H1 (cell line): ENCODE measurements around the gene RGS9. TPM values are rescaled to one million over a fixed set of nuclear protein-coding genes. Genes with fewer than 3 reads are reported as not detected.

Experiments used
- CTCF ChIA-PET: fragments of 300-600 bp; sonication (Branson Sonifier 250); formaldehyde crosslinking; loops from one replicate; lab custom pipeline; 2021; ENCODE audit not compliant: partially characterized antibody; lab: Charles Lee
- POLR2A ChIA-PET: fragments of 300-600 bp; sonication (Branson Sonifier 250); formaldehyde crosslinking; loops from one replicate; lab custom pipeline; 2021; ENCODE audit warnings: inconsistent platforms; ENCODE audit not compliant: partially characterized antibody; lab: Charles Lee
- DNase-seq, 2 experiments: peaks; one replicate each; pipeline versions ENCODE4 v3.0.0 to v3.0.0-alpha.2; 2010 to 2022; ENCODE audit warnings: low spot score in 2 of 2, low read depth in 1 of 2, mixed read lengths in 1 of 2
- FAIRE-seq: peaks from 2 replicates; lab custom pipeline; 2011; peaks lifted over from hg19 to GRCh38; lab: Jason Lieb, UNC
- H2AFZ ChIP-seq: 2 replicates; pipeline ENCODE4 v1.8.1; 2012; ENCODE audit warnings: low read length, inconsistent platforms
- H2AK5ac ChIP-seq: 2 replicates; pipeline ENCODE4 v1.6.1; 2013; ENCODE audit warnings: low read depth, low read length
- H2BK120ac ChIP-seq: replicated peaks from 2 replicates; pipeline ENCODE3; 2013; ENCODE audit warnings: low read depth, low read length, inconsistent platforms
- H2BK12ac ChIP-seq: 2 replicates; pipeline ENCODE4 v1.6.1; 2013; ENCODE audit warnings: low read depth, low read length
- H2BK15ac ChIP-seq: 2 replicates; pipeline ENCODE4 v1.6.1; 2013; ENCODE audit warnings: low read length
- H2BK20ac ChIP-seq: 2 replicates; pipeline ENCODE4 v1.6.1; 2013; ENCODE audit warnings: low read length
- H2BK5ac ChIP-seq: 2 replicates; pipeline ENCODE4 v1.6.1; 2013; ENCODE audit warnings: low read depth, low read length
- H3K14ac ChIP-seq: 2 replicates; pipeline ENCODE4 v1.6.1; 2013; ENCODE audit warnings: inconsistent platforms; ENCODE audit not compliant: insufficient read length
- H3K18ac ChIP-seq: 2 replicates; pipeline ENCODE4 v1.6.1; 2013; ENCODE audit warnings: low read length; ENCODE audit errors: extremely low read depth
- H3K23ac ChIP-seq: 2 replicates; pipeline ENCODE4 v1.6.1; 2013; ENCODE audit warnings: inconsistent platforms; ENCODE audit not compliant: insufficient read length
- H3K23me2 ChIP-seq: 2 replicates; pipeline ENCODE4 v1.6.1; 2013; ENCODE audit warnings: low read depth, low read length
- H3K27ac ChIP-seq: 2 replicates; pipeline ENCODE4 v1.6.1; 2011; ENCODE audit warnings: low read depth, low read length, inconsistent platforms
- H3K27me3 ChIP-seq, 4 experiments: replicated peaks in 1 of 4; 1 replicate in 1 of 4; 2 replicates in 3 of 4; pipeline versions ENCODE4 v1.6.1 to v1.8.1; 2011 to 2013; ENCODE audit warnings: low read length in 3 of 4, mild to moderate bottlenecking in 3 of 4, inconsistent platforms in 2 of 4, mixed read lengths in 2 of 4, moderate library complexity in 1 of 4; ENCODE audit not compliant: control insufficient read depth in 3 of 4, insufficient read depth in 3 of 4; ENCODE audit errors: extremely low read depth in 1 of 4
- H3K36me3 ChIP-seq, 4 experiments: 2 replicates each; pipeline versions ENCODE4 v1.6.1 to v1.8.1; 2011 to 2013; ENCODE audit warnings: mild to moderate bottlenecking in 4 of 4, low read length in 3 of 4, moderate library complexity in 2 of 4, control low read depth in 1 of 4, inconsistent platforms in 1 of 4; ENCODE audit not compliant: insufficient read depth in 4 of 4, control insufficient read depth in 2 of 4
- H3K4ac ChIP-seq: replicated peaks from 2 replicates; pipeline ENCODE3; 2013; ENCODE audit warnings: low read length, low read depth, mixed read lengths, inconsistent platforms; ENCODE audit not compliant: insufficient read length
- H3K4me1 ChIP-seq, 4 experiments: replicated peaks in 1 of 4; 1 replicate in 1 of 4; 2 replicates in 3 of 4; pipeline versions ENCODE4 v1.6.1 to v1.8.1; 2011 to 2013; ENCODE audit warnings: low read length in 3 of 4, inconsistent platforms in 2 of 4, mixed read lengths in 1 of 4; ENCODE audit not compliant: insufficient read depth in 4 of 4, control insufficient read depth in 3 of 4
- H3K4me2 ChIP-seq, 2 experiments: 2 replicates each; pipeline versions ENCODE4 v1.6.1 to v1.8.1; 2011 to 2013; ENCODE audit warnings: low read depth in 2 of 2, low read length in 2 of 2, control low read depth in 1 of 2, inconsistent platforms in 1 of 2, mild to moderate bottlenecking in 1 of 2; ENCODE audit not compliant: insufficient read depth in 1 of 2
- H3K4me3 ChIP-seq, 4 experiments: fragments of 200-600, 300-600 bp in 1 of 4; sonication (generic), shearing (Covaris generic), sonication (Bioruptor Twin) in 1 of 4; 2 replicates each; pipeline versions ENCODE4 v1.5.1 to v1.8.1; 2011 to 2016; ENCODE audit warnings: low read length in 4 of 4, low read depth in 3 of 4, control low read depth in 2 of 4, inconsistent platforms in 2 of 4, mild to moderate bottlenecking in 2 of 4, mixed read lengths in 1 of 4, moderate library complexity in 1 of 4; ENCODE audit not compliant: insufficient read depth in 2 of 4; ENCODE audit errors: extremely low read depth in 1 of 4
- H3K56ac ChIP-seq: replicated peaks from 2 replicates; pipeline ENCODE3; 2013; ENCODE audit warnings: low read depth, mild to moderate bottlenecking, mixed read lengths, low read length, inconsistent platforms; ENCODE audit not compliant: insufficient read length
- H3K79me1 ChIP-seq: 2 replicates; pipeline ENCODE4 v1.6.1; 2013; ENCODE audit warnings: low read depth, low read length, control low read depth
- H3K79me2 ChIP-seq, 2 experiments: 2 replicates each; pipeline versions ENCODE4 v1.6.1 to v1.8.1; 2012 to 2013; ENCODE audit warnings: low read length in 2 of 2, mild to moderate bottlenecking in 2 of 2, inconsistent platforms in 1 of 2; ENCODE audit not compliant: insufficient read depth in 2 of 2, control insufficient read depth in 1 of 2
- H3K9ac ChIP-seq, 4 experiments: replicated peaks in 1 of 4; 1 replicate in 1 of 4; 2 replicates in 3 of 4; pipeline versions ENCODE4 v1.6.1 to v1.8.1; 2011 to 2013; ENCODE audit warnings: low read depth in 3 of 4, low read length in 3 of 4, control low read depth in 2 of 4, mild to moderate bottlenecking in 2 of 4, moderate library complexity in 2 of 4, inconsistent platforms in 1 of 4; ENCODE audit errors: extremely low read depth in 1 of 4
- H3K9me3 ChIP-seq, 2 experiments: 2 replicates each; pipeline versions ENCODE4 v1.6.1 to v1.8.1; 2012 to 2013; ENCODE audit warnings: mild to moderate bottlenecking in 2 of 2, moderate library complexity in 2 of 2, control low read depth in 1 of 2, inconsistent platforms in 1 of 2, low read depth in 1 of 2, low read length in 1 of 2, mixed read lengths in 1 of 2; ENCODE audit not compliant: insufficient read depth in 2 of 2
- H4K20me1 ChIP-seq, 2 experiments: replicated peaks in 1 of 2; 2 replicates each; pipeline versions ENCODE3 to v1.8.1; 2011 to 2013; ENCODE audit warnings: inconsistent platforms in 2 of 2, low read length in 2 of 2, mild to moderate bottlenecking in 1 of 2; ENCODE audit not compliant: insufficient read depth in 2 of 2, control insufficient read depth in 1 of 2
- H4K5ac ChIP-seq: 2 replicates; pipeline ENCODE4 v1.6.1; 2013; ENCODE audit warnings: low read length, low read depth, mixed read lengths, inconsistent platforms; ENCODE audit not compliant: insufficient read length
- H4K8ac ChIP-seq: 2 replicates; pipeline ENCODE4 v1.8.0; 2013; ENCODE audit warnings: mild to moderate bottlenecking, moderate library complexity, low read length, inconsistent platforms; ENCODE audit not compliant: insufficient read depth; ENCODE audit errors: extremely low read depth
- H4K91ac ChIP-seq: replicated peaks from 2 replicates; pipeline ENCODE3; 2013; ENCODE audit warnings: low read length, mixed read lengths, inconsistent platforms; ENCODE audit not compliant: insufficient read length
- KDM1A ChIP-seq: fragments of 200-600, 300-600 bp; sonication (generic); IDR thresholded peaks from 2 replicates; pipeline ENCODE4 v1.7.1; 2016; ENCODE audit warnings: mild to moderate bottlenecking, low read length, borderline replicate concordance
- RAD21 ChIP-seq, 2 experiments: IDR thresholded peaks in 1 of 2; conservative IDR thresholded peaks in 1 of 2; 2 replicates each; pipeline ENCODE4 v1.6.1; 2011; ENCODE audit warnings: low read depth in 2 of 2, low read length in 2 of 2, improper control_type of control experiment in 1 of 2, inconsistent platforms in 1 of 2, mild to moderate bottlenecking in 1 of 2, moderate library complexity in 1 of 2
- RNF2 ChIP-seq: fragments of 200-900, 300-1000 bp; sonication (generic); IDR thresholded peaks from 2 replicates; pipeline ENCODE4 v1.7.1; 2016; ENCODE audit warnings: borderline replicate concordance, low read depth, mild to moderate bottlenecking, antibody characterized with exemption, low read length; ENCODE audit not compliant: poor library complexity, severe bottlenecking; ENCODE audit errors: missing control alignments
- SP4 ChIP-seq: IDR thresholded peaks from 2 replicates; pipeline ENCODE4 v1.6.1; 2012; ENCODE audit warnings: low read length, inconsistent platforms
- WGBS, 2 experiments: shearing (Covaris generic) in 1 of 2; methylation state at CpG; one replicate each; pipeline versions ENCODE4 v1.1.6 to v1.1.7; 2013 to 2015; ENCODE audit warnings: low lambda C conversion rate in 2 of 2, mixed read lengths in 2 of 2, inconsistent platforms in 1 of 2, low coverage in 1 of 2, missing lambda C conversion rate in 1 of 2; ENCODE audit not compliant: insufficient replicate concordance in 2 of 2, insufficient coverage in 1 of 2, insufficient read length in 1 of 2; ENCODE audit errors: extremely low coverage in 1 of 2, missing lambda C conversion rate in 1 of 2; 5-methylcytosine and 5-hydroxymethylcytosine counted together
- polyA plus RNA-seq, 7 experiments: library from polyadenylated mRNA; depleted of rRNA in 3 of 7; stranded (reverse) in 5 of 7; unstranded in 2 of 7; fragments of >200 nt in 5 of 7; fragments of 200-250 nt in 2 of 7; gene quantifications; 1 replicate in 5 of 7; 2 replicates in 1 of 7; 4 replicates in 1 of 7; pipeline versions ENCODE4 v1.2.1 to v1.2.3, GENCODE V29; 2011 to 2013; ENCODE audit warnings: missing spikeins in 2 of 7, mixed read lengths in 2 of 7
- total RNA-seq: library from RNA; stranded (reverse); fragmentation: NEBNext Ultra II Directional; extraction: Animal tissue kit (Norgen Biotek cat#: 25700); gene quantifications from 2 replicates; pipeline ENCODE4 v1.2.1, GENCODE V29; 2021
- TF ChIP-seq, protein P1 (sequence below), 3 experiments: IDR thresholded peaks; 1 replicate in 2 of 3; 2 replicates in 1 of 3; pipeline versions ENCODE4 v1.5.1 to v1.6.1; 2011; ENCODE audit warnings: low read length in 3 of 3, mild to moderate bottlenecking in 3 of 3, inconsistent platforms in 2 of 3, low read depth in 1 of 3, moderate library complexity in 1 of 3; ENCODE audit not compliant: insufficient read depth in 1 of 3; ENCODE audit errors: control extremely low read depth in 1 of 3

Gene RGS9
- total and polyA plus RNA-seq, 2 of the 8 experiments (the other 6 are each of a cell fraction or from before 2014, with no cell fraction given) = 8.9 to 20.5 TPM

- H3K36me3 ChIP-seq = no peaks in the 10 kb centered on the region
- no peak overlapping the region for H2BK120ac ChIP-seq
- H3K18ac ChIP-seq = no peak overlapping the region
- no peaks in the 10 kb centered on the region for H3K79me1 ChIP-seq
- no peak overlapping the region; the same call in 1 of the 2 replicates for H4K8ac ChIP-seq
- H3K4me1 ChIP-seq = no peaks in the 10 kb centered on the region; a peak in 1 of 7 replicates
- H4K20me1 ChIP-seq = no peaks in the 10 kb centered on the region
- H4K91ac ChIP-seq = no peak overlapping the region
- no peak overlapping the region for H4K5ac ChIP-seq
- no peak overlapping the region for H3K9ac ChIP-seq
- no peak overlapping the region for H2AK5ac ChIP-seq
- no peak overlapping the region for H2BK12ac ChIP-seq
- no peak overlapping the region for H3K4ac ChIP-seq
- TF ChIP-seq KDM1A (no peak), RNF2 (no peak), SP4 (no peak), RAD21 (IDR thresholded peaks at IDR 0.05 in 1 of 2, conservative IDR thresholded peaks at IDR 0.05 in 1 of 2; ENCODE audit: low read depth in 2 of 2, low read length in 2 of 2) (peak; percentile 87)
- TF ChIP-seq, protein P1, sequence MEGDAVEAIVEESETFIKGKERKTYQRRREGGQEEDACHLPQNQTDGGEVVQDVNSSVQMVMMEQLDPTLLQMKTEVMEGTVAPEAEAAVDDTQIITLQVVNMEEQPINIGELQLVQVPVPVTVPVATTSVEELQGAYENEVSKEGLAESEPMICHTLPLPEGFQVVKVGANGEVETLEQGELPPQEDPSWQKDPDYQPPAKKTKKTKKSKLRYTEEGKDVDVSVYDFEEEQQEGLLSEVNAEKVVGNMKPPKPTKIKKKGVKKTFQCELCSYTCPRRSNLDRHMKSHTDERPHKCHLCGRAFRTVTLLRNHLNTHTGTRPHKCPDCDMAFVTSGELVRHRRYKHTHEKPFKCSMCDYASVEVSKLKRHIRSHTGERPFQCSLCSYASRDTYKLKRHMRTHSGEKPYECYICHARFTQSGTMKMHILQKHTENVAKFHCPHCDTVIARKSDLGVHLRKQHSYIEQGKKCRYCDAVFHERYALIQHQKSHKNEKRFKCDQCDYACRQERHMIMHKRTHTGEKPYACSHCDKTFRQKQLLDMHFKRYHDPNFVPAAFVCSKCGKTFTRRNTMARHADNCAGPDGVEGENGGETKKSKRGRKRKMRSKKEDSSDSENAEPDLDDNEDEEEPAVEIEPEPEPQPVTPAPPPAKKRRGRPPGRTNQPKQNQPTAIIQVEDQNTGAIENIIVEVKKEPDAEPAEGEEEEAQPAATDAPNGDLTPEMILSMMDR (IDR thresholded peaks at IDR 0.05; ENCODE audit: control extremely low read depth in 1 of 3, insufficient read depth in 1 of 3, low read depth in 1 of 3, low read length in 3 of 3) = peak in 2 of 3 experiments; percentile 62 to 70; a peak in 3 of 4 replicates
- ChIA-PET POLR2A (no interaction called here), CTCF (interaction anchor here (0.6 to 2.6 kb wide), 31 partner anchors 9 to 953 kb away, joined by 3 to 16 read pairs (median 5); no protein-coding TSS in a partner anchor)
- H3K23ac ChIP-seq = no peak overlapping the region
- no peak overlapping the region for H2BK5ac ChIP-seq
- peaks cover 2% of the 10 kb centered on the region; the same call in 1 of the 2 replicates for H3K23me2 ChIP-seq
- H3K4me2 ChIP-seq = no peak overlapping the region
- H3K27ac ChIP-seq = no peak overlapping the region
- DNase-seq (peak in 1 of 2 experiments; percentile 55), FAIRE-seq (peak; percentile 86)
- no peak overlapping the region for H2BK15ac ChIP-seq
- H3K14ac ChIP-seq = no peak overlapping the region
- no peak overlapping the region for H2BK20ac ChIP-seq
- no peak overlapping the region; the same call in 1 of the 2 replicates for H2AFZ ChIP-seq
- no peaks in the 10 kb centered on the region for H3K79me2 ChIP-seq
- H3K4me3 ChIP-seq = no peak overlapping the region
- H3K9me3 ChIP-seq = no peaks in the 10 kb centered on the region
- 43% methylated on average over 7 of the region's 7 CpGs; no CpG with 5 or more reads in 1 of the 2 experiments for WGBS, 2 experiments
- no peaks in the 10 kb centered on the region for H3K27me3 ChIP-seq
- H3K56ac ChIP-seq = no peak overlapping the region
These were observed 61.6 kb downstream of the RGS9 start for GRCh38 chr17:65198653-65199382.
